NAMALWA (cell line): ENCODE results near the gene TEPSIN.

ENCODE experiments used
- DNase-seq: peaks from one replicate; pipeline ENCODE4 v3.0.0-alpha.2; 2015; ENCODE audit warnings: low spot score

Gene TEPSIN

DNA sequence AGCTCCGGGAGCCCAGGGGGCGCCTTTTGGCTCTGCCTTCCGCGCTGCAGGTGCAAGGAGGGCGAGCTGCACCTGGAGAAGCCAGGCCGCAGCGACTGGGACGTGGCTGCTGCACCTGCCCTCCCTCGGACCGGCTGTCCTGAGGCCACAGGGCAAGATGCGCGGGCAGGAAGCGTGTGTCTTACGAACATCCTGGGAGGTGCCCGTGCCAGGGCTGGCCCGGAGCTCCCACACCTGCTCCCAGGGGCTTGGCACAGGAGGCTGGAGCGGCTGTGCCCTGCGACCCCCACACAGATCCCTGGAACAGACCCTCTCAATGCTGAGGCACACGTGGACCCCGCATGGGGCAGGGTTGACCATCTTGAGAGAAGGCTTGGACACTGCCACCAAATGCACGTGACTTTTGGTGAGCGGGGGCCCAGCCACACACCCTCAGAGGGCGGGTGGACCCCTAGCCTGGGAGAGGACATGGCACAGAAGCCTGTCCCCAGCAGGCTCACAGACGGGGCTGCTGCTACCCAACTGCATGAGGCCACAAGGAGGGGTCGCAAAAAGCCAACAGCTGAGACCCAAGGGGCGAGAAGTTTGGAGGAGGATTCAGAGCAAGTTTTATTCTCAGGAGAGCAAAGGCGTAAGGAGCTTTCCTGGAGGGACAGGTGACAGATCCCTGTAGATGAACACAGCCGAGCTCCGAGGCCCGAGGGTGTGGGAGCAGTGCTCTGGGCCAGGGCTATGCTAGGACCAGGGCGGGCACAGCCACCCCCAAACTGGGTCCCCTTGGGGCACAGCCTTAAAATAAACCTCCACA, 11.6 kb upstream of the TEPSIN start:
- DNase-seq = peak; percentile 70

DNA sequence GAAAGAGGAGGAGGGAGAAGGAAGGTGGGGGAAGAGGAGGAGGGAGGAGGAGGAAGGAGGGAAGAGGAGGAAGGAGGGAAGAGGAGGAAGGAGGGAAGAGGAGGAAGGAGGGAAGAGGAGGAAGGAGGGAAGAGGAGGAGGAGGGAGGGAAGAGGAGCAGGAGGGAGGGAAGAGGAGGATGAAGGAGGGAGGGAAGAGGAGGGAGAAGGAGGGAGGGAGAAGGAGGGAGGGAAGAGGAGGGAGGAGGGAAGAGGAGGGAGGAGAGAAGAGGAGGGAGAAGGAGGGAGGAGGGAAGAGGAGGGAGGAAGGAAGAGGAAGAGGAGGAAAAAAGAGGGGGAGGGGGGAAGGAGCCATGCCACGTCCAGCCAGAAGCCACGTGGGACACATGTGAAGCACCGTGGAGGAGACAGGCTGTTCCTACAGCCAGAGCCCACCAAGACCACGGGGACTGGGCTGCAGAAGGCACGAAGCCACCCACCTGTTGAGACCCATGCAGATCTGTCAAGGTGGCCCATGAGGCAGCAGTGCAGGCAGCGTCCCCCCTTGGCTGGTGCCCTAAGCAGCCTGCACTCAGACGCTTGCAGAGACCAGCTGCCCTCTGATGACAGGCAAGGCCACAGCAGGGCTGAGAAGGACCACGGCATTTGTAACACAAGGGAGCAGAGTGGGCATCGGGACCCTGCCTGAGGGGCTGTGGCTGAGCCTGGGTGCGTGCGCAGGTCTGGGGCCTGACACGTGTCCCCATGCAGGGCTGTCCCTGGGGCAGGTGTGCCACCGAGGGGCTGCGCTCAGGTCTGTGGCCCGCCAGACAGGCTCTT, 10.6 kb upstream of the TEPSIN start:
- DNase-seq = peak; percentile 59

- no peak for DNase-seq
Observed at GRCh38 chr17:81248649-81249048, 9.8 kb upstream of the TEPSIN start.

- no peak for DNase-seq
Observed at GRCh38 chr17:81247339-81247990, 8.6 kb upstream of the TEPSIN start.

DNA sequence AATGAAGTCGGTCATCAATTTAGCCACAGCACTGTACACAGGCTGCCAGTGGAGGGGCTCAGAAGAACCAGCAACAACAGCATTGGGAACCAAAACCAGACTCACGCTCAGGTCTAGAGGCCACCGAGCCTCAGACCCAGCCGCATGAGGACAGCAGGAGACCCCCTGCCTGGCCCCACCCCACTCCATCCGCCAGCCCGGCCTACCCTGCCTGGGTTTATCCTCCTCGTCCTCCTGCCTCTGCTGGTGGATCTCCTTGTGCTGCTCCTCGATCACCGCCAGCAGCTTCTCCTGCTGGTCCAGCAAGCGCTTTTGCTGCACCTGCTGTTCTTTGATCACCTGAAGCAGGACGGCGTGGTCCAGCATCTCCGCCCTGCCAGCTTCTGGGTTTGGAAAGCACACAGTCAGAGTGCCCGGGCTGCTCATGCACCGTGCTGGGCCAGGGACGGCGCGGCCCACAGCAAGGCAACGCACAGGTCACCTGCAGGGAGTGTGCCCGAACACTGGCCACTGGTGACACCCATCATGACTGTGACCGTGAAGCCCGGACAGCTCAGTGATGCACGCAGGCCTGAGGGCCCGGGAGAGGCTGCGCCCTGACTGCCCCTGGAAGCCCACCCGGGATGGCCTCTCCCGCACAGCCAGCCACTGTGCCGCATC, 8.0 kb upstream of the TEPSIN start:
- DNase-seq = no peak

DNA sequence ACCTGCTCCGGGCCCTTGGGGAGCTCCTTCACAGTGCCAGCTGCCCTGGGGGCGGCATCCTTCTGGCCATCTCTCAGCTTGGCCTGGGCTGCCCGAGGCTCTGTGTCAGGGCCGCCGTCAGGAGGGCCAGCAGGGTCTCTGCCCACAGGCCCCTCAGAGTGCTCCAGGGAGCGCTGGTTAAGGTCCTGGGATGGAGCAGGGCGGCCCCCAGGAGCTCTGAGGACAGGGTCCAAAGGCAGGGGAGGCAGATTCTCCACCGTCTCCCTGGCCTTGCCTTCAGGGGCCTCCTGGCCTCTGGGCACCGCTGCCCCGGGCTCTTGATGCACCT, 7.5 kb upstream of the TEPSIN start:
- no peak for DNase-seq

DNA sequence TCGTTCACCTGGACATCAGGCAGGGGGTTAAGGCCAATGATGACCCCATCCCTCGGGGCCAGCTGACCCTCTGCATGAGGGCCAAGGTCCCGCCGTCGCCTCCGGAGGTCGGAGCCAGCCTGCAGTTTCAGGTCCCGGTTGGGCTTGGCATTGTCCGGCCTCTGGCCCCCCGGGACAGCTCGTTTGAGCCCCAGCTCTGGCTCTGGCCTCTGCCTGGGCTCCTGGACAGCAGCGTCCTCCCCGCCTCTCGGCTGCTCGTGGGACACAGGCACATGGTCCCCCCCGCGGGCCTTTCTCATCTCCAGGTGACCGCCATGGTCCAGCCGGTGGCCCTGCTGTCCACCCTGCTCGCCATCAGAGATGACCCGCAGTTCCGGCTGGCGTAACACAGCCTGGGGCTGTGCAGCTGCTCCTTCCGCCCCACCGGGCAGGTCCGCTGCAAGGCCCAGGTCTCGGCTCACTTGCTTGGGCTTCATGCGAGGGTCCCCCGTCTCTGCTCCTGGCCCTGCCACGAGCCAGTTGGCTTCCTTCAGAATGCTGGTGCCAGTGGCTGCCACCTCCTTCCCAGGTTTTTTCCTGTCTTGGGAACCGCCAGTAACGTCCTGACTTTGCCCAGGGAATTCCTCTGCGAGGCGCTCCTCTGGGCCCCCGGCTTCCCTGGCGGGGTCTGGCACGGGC, 6.9 kb upstream of the TEPSIN start:
- no peak for DNase-seq

- DNase-seq = peak; percentile 72
Observed at GRCh38 chr17:81245024-81245664, 6.3 kb upstream of the TEPSIN start.

- no peak for DNase-seq
Observed at GRCh38 chr17:81244358-81245023, 5.6 kb upstream of the TEPSIN start.

DNA sequence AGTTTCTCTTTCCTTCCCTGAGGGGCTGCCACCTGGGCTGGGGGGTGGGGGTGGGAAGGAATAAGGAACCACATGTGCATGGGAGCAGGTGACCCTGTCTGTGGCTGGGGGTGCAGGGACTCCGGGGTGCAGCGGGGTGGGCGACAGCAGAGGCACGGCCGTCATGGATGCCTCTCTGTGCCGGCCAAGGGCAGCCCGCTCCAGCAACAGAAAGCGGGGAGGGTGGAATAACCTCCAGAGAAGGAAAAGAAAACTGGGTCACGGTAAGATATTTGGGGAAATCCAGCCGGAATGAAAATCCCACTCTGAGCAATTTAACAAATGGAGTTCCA, 4.4 kb upstream of the TEPSIN start:
- DNase-seq = no peak

DNA sequence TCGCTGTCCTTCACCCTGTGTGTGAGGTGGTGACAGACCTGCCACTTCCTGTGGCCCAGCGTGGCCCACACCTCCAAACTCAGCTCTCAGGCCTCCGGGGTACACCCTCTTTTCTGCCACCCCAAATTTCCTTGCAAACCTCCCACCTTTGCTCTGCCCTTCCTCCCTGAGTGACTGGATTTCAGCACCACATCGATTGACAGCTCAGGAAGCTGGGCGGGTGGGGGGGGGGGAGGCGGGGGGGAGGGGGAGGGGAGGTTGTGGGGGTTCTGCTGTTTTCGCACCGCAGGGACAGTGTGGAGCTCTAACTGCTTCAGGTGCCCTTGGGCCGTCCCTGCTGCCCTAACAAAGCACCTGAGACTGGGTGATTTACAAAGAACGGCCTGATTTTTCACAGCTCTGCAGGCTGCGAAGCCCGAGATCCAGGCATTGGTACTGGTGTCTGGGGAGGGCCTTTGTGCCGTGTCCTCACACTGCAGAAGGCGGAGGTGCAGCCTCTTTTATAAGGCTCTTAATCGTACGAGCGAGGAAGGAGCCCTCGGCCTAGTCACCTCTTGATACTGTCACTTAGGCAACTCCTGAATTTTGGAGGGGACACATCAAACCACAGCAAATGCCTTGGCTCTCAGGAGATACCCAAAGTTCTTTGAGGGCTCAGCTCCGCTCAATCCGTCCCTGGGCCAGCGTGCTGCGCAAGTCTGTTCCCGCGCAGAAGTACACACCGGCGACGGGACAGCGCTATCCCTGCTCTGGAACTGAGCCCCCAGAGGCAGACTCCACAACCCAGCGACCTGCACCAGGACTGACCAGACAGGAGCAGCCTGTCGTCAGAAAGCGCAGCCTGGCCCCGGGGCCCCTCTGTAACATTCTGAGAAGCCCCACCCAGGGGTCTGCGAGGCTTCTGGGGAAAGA, 3.8 kb upstream of the TEPSIN start:
- DNase-seq = no peak

- DNase-seq = peak; percentile 82
Observed at GRCh38 chr17:81241648-81242420, 3.0 kb upstream of the TEPSIN start.

DNA sequence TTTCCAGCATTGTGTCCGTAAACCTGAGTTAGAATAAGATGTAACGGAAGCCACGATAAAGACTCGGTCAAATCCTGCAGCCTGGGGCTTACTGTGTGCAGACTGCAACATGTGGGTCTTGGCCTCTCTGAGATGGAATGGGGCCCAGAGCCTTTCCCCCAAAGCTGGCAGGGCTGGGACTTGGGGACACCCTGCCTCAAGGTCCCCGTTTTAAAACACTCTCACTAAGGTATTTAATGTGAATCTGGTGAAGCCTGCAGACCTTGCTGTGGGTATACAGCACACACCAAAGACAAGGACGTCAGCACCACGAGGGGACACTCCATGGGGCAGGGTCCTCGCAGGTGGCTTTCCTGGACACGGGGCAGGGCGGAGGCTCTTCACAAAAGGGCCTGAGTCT, 2.3 kb upstream of the TEPSIN start:
- no peak for DNase-seq

DNA sequence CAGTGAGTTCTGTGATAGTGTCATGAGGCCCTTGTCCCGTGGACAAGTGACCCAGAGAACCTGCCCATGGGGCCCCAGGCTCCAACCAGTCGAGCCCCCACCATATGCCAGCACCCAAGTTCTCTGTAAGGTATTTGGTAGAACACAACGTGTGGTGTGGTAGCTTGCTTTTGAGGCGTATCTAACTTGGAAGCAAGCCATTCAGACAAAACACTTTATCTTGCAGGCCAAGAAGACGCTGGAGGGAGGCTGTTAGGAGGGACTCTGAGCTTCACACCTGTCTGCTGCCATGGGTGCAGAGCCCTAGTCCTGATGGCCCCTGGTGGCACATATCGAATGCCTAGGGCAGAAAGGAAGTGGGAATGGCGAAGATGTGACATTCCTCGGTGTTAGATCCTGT, 1.9 kb upstream of the TEPSIN start:
- no peak for DNase-seq

DNA sequence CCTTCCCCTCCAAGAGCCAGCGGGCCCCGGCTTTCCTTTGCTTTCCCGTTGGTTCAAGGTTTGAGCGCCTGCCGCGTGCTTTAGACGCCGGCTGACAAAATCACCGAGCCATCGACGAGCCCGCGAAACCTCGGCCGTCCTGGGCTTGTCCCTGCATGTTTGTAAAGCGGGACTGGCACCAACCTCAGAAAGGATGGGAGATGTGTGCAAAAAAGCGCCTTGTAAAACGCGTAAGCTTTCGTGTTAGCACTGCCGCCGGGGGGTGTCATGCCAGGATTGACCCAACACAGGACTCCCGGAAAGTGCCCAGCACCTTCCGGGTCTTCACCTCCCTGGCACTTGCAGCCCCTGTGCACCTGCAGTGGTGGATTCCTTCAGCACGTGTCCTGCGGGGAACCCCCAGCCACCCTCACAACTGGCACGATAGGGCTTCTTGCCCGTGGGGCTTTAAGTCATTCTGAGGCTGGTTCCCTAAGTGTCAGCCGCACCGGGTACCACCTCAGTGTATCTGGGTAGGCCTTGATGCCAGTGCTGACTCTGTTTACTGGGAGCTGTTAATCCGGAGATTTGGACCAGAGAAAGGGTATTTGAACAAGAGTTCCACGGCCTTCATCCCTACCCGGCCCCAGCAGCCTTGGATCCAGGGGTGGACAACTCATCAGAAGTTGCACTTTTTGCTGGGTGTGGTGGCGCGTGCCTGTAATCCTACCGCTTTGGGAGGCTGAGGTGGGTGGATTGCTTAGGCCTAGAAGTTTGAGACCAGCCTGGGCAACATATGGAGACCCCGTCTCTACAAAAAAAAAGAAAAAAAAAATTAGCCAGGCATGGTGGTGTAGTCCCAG, 1.1 kb upstream of the TEPSIN start:
- peak; percentile 80 for DNase-seq

DNA sequence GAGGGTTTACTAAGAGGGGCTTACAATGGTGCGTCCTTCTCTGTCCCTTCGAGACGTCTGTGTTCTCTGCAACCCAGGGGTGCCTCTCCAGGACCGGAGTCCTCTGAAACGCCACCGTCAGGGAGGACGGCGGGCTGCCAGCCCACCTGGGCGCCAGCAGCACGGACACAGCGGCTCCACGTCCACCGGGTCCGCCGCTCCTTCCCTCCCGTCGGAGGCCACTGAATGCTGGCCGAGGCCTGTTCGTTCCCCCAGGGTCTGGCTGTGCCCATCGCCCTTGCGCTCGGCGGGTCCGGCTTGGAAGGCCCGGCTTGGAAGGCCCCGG, 403 bp downstream of the TEPSIN start:
- no peak for DNase-seq

DNA sequence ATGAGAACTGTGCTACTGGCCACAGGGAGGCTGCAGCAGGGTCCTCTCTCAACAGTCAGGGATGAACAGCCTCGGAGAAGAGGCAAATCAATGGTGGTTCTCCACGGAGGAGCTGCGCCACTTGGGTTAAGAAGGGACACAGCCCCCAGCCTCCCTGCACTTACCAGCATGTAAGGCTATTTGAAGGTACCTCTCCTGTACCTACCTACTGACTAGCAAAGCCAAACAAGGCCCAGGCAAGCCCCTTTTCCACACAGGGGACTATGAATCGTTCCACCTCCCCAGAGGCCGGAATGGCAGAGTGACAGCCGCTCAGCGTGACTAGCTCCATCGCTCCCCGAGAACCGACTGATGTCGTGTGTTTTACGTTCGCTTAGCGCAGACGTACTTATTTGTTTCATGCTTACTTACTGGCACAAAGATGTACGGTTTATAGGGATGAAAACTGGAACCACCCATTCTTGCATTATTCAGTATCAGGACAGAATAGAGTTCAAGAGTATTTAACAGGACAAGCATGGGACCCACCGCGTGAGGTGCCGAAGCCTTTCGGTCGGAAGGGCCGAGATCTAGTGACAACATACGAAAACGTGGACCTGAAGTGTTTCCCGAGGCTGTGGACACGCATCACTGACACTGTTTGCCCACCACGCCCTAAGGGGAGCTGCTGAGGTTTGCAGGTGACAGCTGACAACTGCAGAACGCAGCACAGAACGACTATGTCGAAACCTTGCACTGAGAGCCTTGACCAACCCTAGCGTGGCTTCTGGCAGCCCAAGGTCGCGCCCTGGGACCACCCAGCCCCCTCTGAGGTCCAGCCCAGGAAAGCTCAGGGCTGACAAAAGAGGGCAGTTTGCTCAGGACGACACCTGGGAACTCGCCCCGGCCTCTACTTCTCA, 1.0 kb downstream of the TEPSIN start:
- peak; percentile 62 for DNase-seq
